ENCODE results near the gene TXK. TPM values are rescaled to one million over a fixed set of nuclear protein-coding genes. Genes with fewer than 3 reads are reported as not detected.
"Not testable (repeated sequence)": the region's sequence is repeated elsewhere in the genome, so short reads cannot be mapped to it uniquely, and the experiment has no call there.

TXK gene
- total and polyA plus RNA-seq, 2 experiments from 2014 or later: 0.76 to 1.5 TPM

DNA sequence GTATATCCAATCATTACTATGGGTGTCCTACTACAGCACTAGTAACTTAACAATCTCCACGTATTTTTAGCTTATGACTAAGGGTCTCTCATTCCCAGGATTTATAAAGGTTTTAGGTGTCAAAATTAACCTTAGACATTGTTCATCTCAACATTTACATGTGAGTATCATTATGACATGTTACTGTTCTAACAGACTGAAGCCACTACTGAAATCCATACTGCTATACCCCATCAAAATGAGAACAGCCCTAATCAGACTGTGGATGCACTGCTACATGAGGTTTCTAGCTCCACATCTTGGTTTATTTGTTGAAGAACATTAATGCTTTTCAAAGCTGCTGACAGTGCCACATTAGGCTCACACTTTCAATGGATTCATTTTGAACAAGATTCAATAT lies 35.6 kb upstream of the TXK start:
- Histone ChIP-seq H3K4me3 (no peak overlapping the region), H3K36me3 (replicated peaks; ENCODE audit: insufficient read depth, low read depth) (no peaks in the 10 kb centered on the region), H3K9me2 (replicated peaks; ENCODE audit: insufficient read depth) (no peaks in the 10 kb centered on the region), H3K9me3 (ENCODE audit: low read depth) (no peaks in the 10 kb centered on the region), H3K4me2 (no peak overlapping the region), H2AFZ (no peak overlapping the region), H3K27me3 (no peaks in the 10 kb centered on the region), H3K4me1 (ENCODE audit: insufficient read depth) (no peaks in the 10 kb centered on the region), H3K27ac (no peak overlapping the region), H3K79me2 (no peaks in the 10 kb centered on the region), H4K20me1 (ENCODE audit: insufficient read depth, poor library complexity, severe bottlenecking) (no peaks in the 10 kb centered on the region)
- TF ChIP-seq EZH2 (IDR thresholded peaks at IDR 0.05; ENCODE audit: borderline replicate concordance) (no peak), CTCF (IDR thresholded peaks at IDR 0.05; ENCODE audit: poor library complexity) (no peak), EZH2phosphoT487 (IDR thresholded peaks at IDR 0.05; ENCODE audit: low read depth, severe bottlenecking, unreplicated experiment) (no peak)
- 84% methylated on average over 1 of the region's 1 CpG for WGBS (ENCODE audit: low lambda C conversion rate, missing lambda C conversion rate)
- DNase-seq (ENCODE audit: low spot score): no peak

DNA sequence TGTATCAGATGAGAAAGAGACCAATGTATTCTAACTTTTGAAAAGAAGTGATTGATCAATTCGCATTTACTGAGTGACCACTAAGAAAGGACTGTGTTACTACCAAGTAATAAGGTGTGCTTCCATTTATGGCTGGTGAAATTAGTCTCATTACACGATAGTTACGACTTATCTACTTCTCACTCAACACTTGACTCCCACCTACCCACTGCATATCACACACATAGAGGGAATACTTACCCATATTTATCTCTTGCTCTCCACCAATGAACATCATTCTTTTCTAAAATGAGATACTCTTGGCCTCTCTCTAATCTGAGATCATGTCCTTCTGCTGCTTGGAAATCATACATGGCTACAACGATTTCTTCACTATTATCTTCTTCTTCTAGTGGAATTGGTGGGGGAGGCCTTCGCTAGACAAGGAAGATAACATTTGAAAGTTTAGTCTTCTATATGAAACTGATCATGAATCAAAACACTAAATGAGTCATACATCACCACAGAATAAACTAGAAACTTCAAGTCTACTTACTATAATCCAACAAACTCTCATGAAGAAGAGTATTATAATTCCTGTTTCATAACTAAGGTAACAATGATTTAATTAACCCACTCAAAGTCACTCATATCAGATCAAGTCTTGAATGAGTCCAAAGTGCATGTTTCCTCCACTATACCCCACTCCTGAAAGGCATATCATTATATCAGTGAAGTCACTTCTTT lies 33.7 kb upstream of the TXK start:
- Histone ChIP-seq H3K79me2 (no peaks in the 10 kb centered on the region), H3K27ac (no peak overlapping the region), H3K4me1 (ENCODE audit: insufficient read depth) (no peaks in the 10 kb centered on the region), H2AFZ (no peak overlapping the region), H4K20me1 (ENCODE audit: insufficient read depth, poor library complexity, severe bottlenecking) (no peaks in the 10 kb centered on the region), H3K27me3 (no peaks in the 10 kb centered on the region), H3K4me3 (no peak overlapping the region), H3K9me2 (replicated peaks; ENCODE audit: insufficient read depth) (no peaks in the 10 kb centered on the region), H3K36me3 (replicated peaks; ENCODE audit: insufficient read depth, low read depth) (no peaks in the 10 kb centered on the region), H3K4me2 (no peak overlapping the region), H3K9me3 (ENCODE audit: low read depth) (no peaks in the 10 kb centered on the region)
- no peak for DNase-seq (ENCODE audit: low spot score)
- WGBS (ENCODE audit: low lambda C conversion rate, missing lambda C conversion rate): 91% methylated on average over 5 of the region's 5 CpGs
- no peak for TF ChIP-seq EZH2 (IDR thresholded peaks at IDR 0.05; ENCODE audit: borderline replicate concordance)
- no peak for TF ChIP-seq CTCF (IDR thresholded peaks at IDR 0.05; ENCODE audit: poor library complexity)
- no peak for TF ChIP-seq EZH2phosphoT487 (IDR thresholded peaks at IDR 0.05; ENCODE audit: low read depth, severe bottlenecking, unreplicated experiment)

GRCh38 chr4:48164561-48164960 lies 30.5 kb upstream of the TXK start:
- not testable (repeated sequence) for H2AFZ ChIP-seq; DNase-seq (ENCODE audit: low spot score); H3K4me2 ChIP-seq; H3K9me2 ChIP-seq (replicated peaks; ENCODE audit: insufficient read depth); H3K4me1 ChIP-seq (ENCODE audit: insufficient read depth); H4K20me1 ChIP-seq (ENCODE audit: insufficient read depth, poor library complexity, severe bottlenecking); H3K27me3 ChIP-seq; H3K4me3 ChIP-seq; H3K36me3 ChIP-seq (replicated peaks; ENCODE audit: insufficient read depth, low read depth); H3K79me2 ChIP-seq; H3K9me3 ChIP-seq (ENCODE audit: low read depth); H3K27ac ChIP-seq
- WGBS (ENCODE audit: low lambda C conversion rate, missing lambda C conversion rate): 93% methylated on average over 9 of the region's 9 CpGs

DNA sequence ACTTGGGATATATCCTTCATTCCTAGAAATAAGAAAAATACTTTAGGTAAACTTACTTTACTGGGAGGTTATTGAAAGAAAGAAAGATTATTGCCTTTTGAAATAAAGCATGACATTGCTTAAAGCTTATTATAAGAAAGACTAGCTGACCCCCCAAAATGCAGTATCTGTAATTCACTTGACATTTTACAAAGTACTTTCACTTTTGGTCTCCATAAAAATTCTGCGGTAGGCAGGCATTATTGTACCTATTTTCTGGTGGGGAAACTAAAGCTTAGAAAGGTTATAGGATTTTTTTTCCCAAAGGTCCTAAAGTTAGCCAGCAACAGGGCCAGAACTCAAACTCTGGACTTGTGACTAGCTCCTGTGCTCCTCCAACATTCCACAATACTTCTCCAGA lies 29.7 kb upstream of the TXK start:
- no peak for DNase-seq (ENCODE audit: low spot score)
- Histone ChIP-seq H3K9me2 (replicated peaks; ENCODE audit: insufficient read depth) (no peaks in the 10 kb centered on the region), H3K27ac (no peak overlapping the region), H3K27me3 (no peaks in the 10 kb centered on the region), H2AFZ (no peak overlapping the region), H3K79me2 (no peaks in the 10 kb centered on the region), H3K4me1 (ENCODE audit: insufficient read depth) (no peaks in the 10 kb centered on the region), H3K4me3 (no peak overlapping the region), H3K9me3 (ENCODE audit: low read depth) (no peaks in the 10 kb centered on the region), H3K36me3 (replicated peaks; ENCODE audit: insufficient read depth, low read depth) (no peaks in the 10 kb centered on the region), H3K4me2 (no peak overlapping the region), H4K20me1 (ENCODE audit: insufficient read depth, poor library complexity, severe bottlenecking) (no peaks in the 10 kb centered on the region)
- TF ChIP-seq CTCF (IDR thresholded peaks at IDR 0.05; ENCODE audit: poor library complexity) (no peak), EZH2phosphoT487 (IDR thresholded peaks at IDR 0.05; ENCODE audit: low read depth, severe bottlenecking, unreplicated experiment) (no peak), EZH2 (IDR thresholded peaks at IDR 0.05; ENCODE audit: borderline replicate concordance) (no peak)
- WGBS (ENCODE audit: low lambda C conversion rate, missing lambda C conversion rate): 92% methylated on average over 1 of the region's 1 CpG

All from hepatocyte (in vitro differentiated cells).